Fibroblast of peridontal ligament (primary cell): ENCODE results near the gene TGFBR2.
"Not testable (repeated sequence)": the region's sequence is repeated elsewhere in the genome, so short reads cannot be mapped to it uniquely, and the experiment has no call there.

Experiments
- DNase-seq: peaks from one replicate; pipeline ENCODE4 v3.0.0-alpha.2; 2010; ENCODE audit errors: extremely low read depth

Gene TGFBR2

GRCh38 chr3:30657914-30658313 lies 51.5 kb downstream of the TGFBR2 start:
- peak; percentile 40 for DNase-seq

- peak; percentile 80 for DNase-seq
Measured at GRCh38 chr3:30658328-30659052, 52.1 kb downstream of the TGFBR2 start.

GRCh38 chr3:30659270-30660130 lies 53.1 kb downstream of the TGFBR2 start:
- DNase-seq = peak; percentile 96

- no peak for DNase-seq
Measured at GRCh38 chr3:30660136-30660535, 53.7 kb downstream of the TGFBR2 start.

GRCh38 chr3:30660656-30661055 lies 54.3 kb downstream of the TGFBR2 start:
- DNase-seq = no peak

GRCh38 chr3:30661098-30661873 lies 54.9 kb downstream of the TGFBR2 start:
- DNase-seq = no peak

- DNase-seq = no peak
Measured at GRCh38 chr3:30662836-30663235, 56.4 kb downstream of the TGFBR2 start.

GRCh38 chr3:30663533-30664241 lies 57.3 kb downstream of the TGFBR2 start:
- no peak for DNase-seq

- no peak for DNase-seq
Measured at GRCh38 chr3:30664459-30664858, 58.1 kb downstream of the TGFBR2 start.

- DNase-seq = no peak
Measured at GRCh38 chr3:30664884-30665283, 58.5 kb downstream of the TGFBR2 start.

- no peak for DNase-seq
Measured at GRCh38 chr3:30665539-30665938, 59.1 kb downstream of the TGFBR2 start.

- DNase-seq = no peak
Measured at GRCh38 chr3:30666572-30667279, 60.3 kb downstream of the TGFBR2 start.

GRCh38 chr3:30667280-30667651 lies 60.9 kb downstream of the TGFBR2 start:
- DNase-seq = no peak

- DNase-seq = no peak
Measured at GRCh38 chr3:30668051-30668609, 61.7 kb downstream of the TGFBR2 start.

GRCh38 chr3:30669360-30669934 lies 63.0 kb downstream of the TGFBR2 start:
- DNase-seq = not testable (repeated sequence)

GRCh38 chr3:30670292-30670691 lies 63.9 kb downstream of the TGFBR2 start:
- no peak for DNase-seq

GRCh38 chr3:30671527-30672286 lies 65.3 kb downstream of the TGFBR2 start:
- no peak for DNase-seq

GRCh38 chr3:30672287-30672735 lies 65.9 kb downstream of the TGFBR2 start:
- no peak for DNase-seq

GRCh38 chr3:30672959-30673358 lies 66.6 kb downstream of the TGFBR2 start:
- DNase-seq = no peak
